Measurements from ENCODE around the gene SMIM44. TPM values are rescaled to one million over a fixed set of nuclear protein-coding genes. Genes with fewer than 3 reads are reported as not detected.

Gene SMIM44
- total and polyA plus RNA-seq, 9 of the 15 experiments (the other 6 are each of a cell fraction or from before 2014, with no cell fraction given): not detected

DNA sequence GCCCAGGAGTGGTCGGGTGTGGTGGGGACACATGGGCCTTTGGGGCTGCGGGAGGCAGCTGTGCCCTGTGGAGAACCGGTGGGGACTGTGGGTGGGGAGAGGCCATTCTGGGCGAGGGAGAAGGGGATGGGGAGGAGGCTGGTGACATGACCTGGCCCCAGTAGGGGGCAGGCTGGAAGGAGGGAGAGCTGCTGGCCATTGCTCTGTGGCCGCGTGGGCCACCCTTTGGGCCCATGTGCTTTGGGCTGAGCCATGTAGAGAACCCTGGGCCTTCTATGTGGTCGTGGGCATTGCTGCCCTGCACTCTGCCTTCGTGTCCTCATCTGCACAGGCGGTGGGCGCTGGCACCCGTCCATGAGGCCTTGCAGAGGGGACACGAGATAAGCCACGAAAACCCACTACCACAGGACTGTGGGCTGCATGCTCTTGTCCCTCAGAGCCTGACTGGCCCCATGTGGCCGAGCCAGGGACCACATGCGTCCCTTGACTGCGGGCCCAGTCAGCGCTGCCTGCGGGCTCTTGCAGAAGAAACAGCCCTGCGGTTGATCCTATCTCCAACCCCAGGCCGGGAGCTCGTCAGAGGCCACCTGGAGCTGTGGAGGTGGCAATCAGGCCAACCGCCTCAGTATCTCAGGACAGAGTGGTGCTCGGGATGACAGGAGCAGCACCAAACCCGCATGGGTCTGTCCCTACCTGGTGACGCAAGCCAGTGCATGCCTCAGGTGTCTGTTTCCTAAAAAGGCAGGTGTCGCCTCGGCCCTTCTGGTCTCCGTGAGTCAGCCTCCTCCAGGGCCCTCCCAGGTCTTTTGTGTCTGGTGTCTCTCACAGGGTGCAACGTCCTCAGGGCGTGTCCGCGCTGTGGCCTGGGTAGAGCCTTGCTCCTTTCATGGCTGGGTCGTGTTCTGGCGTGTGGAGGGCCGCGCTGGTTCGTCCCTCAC, 37.2 kb upstream of the SMIM44 start (continued):
- TF ChIP-seq BRD4 (IDR thresholded peaks at IDR 0.05): 0 out of 2 replicates have a peak, but pooled peaks have one; percentile 26
- no peak for TF ChIP-seq ZC3H11A (IDR thresholded peaks at IDR 0.05; ENCODE audit: low read depth, low read length)
- no peak for TF ChIP-seq RBM25 (IDR thresholded peaks at IDR 0.05; ENCODE audit: low read depth, low read length, severe bottlenecking)
- TF ChIP-seq, protein P1, sequence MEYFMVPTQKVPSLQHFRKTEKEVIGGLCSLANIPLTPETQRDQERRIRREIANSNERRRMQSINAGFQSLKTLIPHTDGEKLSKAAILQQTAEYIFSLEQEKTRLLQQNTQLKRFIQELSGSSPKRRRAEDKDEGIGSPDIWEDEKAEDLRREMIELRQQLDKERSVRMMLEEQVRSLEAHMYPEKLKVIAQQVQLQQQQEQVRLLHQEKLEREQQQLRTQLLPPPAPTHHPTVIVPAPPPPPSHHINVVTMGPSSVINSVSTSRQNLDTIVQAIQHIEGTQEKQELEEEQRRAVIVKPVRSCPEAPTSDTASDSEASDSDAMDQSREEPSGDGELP (CRISPR knock-in tag; IDR thresholded peaks at IDR 0.05; ENCODE audit: borderline replicate concordance): peak; percentile 97
- TF ChIP-seq, protein P2, sequence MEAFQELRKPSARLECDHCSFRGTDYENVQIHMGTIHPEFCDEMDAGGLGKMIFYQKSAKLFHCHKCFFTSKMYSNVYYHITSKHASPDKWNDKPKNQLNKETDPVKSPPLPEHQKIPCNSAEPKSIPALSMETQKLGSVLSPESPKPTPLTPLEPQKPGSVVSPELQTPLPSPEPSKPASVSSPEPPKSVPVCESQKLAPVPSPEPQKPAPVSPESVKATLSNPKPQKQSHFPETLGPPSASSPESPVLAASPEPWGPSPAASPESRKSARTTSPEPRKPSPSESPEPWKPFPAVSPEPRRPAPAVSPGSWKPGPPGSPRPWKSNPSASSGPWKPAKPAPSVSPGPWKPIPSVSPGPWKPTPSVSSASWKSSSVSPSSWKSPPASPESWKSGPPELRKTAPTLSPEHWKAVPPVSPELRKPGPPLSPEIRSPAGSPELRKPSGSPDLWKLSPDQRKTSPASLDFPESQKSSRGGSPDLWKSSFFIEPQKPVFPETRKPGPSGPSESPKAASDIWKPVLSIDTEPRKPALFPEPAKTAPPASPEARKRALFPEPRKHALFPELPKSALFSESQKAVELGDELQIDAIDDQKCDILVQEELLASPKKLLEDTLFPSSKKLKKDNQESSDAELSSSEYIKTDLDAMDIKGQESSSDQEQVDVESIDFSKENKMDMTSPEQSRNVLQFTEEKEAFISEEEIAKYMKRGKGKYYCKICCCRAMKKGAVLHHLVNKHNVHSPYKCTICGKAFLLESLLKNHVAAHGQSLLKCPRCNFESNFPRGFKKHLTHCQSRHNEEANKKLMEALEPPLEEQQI (IDR thresholded peaks at IDR 0.05): no peak
- TF ChIP-seq MED1 (CRISPR knock-in tag; IDR thresholded peaks at IDR 0.05; ENCODE audit: borderline replicate concordance): 0 out of 2 replicates have a peak, but pooled peaks have one; percentile 45
- TF ChIP-seq NUFIP1 (IDR thresholded peaks at IDR 0.05; ENCODE audit: partially characterized antibody): no peak
- TF ChIP-seq, protein P3, sequence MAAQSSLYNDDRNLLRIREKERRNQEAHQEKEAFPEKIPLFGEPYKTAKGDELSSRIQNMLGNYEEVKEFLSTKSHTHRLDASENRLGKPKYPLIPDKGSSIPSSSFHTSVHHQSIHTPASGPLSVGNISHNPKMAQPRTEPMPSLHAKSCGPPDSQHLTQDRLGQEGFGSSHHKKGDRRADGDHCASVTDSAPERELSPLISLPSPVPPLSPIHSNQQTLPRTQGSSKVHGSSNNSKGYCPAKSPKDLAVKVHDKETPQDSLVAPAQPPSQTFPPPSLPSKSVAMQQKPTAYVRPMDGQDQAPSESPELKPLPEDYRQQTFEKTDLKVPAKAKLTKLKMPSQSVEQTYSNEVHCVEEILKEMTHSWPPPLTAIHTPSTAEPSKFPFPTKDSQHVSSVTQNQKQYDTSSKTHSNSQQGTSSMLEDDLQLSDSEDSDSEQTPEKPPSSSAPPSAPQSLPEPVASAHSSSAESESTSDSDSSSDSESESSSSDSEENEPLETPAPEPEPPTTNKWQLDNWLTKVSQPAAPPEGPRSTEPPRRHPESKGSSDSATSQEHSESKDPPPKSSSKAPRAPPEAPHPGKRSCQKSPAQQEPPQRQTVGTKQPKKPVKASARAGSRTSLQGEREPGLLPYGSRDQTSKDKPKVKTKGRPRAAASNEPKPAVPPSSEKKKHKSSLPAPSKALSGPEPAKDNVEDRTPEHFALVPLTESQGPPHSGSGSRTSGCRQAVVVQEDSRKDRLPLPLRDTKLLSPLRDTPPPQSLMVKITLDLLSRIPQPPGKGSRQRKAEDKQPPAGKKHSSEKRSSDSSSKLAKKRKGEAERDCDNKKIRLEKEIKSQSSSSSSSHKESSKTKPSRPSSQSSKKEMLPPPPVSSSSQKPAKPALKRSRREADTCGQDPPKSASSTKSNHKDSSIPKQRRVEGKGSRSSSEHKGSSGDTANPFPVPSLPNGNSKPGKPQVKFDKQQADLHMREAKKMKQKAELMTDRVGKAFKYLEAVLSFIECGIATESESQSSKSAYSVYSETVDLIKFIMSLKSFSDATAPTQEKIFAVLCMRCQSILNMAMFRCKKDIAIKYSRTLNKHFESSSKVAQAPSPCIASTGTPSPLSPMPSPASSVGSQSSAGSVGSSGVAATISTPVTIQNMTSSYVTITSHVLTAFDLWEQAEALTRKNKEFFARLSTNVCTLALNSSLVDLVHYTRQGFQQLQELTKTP (IDR thresholded peaks at IDR 0.05; ENCODE audit: low read depth in 1 of 2, partially characterized antibody in 2 of 2): peak in 1 of 2 experiments; percentile 27
- no peak; the same call in 1 of the 2 replicates for TF ChIP-seq NFRKB (IDR thresholded peaks at IDR 0.05; ENCODE audit: low read depth)
- no peak for TF ChIP-seq ZNF239 (CRISPR knock-in tag; IDR thresholded peaks at IDR 0.05)
- TF ChIP-seq FOXJ2 (tag; IDR thresholded peaks at IDR 0.05): no peak
- TF ChIP-seq ZNF583 (CRISPR knock-in tag; IDR thresholded peaks at IDR 0.05): peak; percentile 79; the same call in 1 of the 2 replicates
- no peak for TF ChIP-seq POU5F1 (IDR thresholded peaks at IDR 0.05; ENCODE audit: borderline replicate concordance, low read depth, low read length, partially characterized antibody)
- peak in 1 of 2 experiments; percentile 71; a peak in 1 of 3 replicates for TF ChIP-seq CBX3 (IDR thresholded peaks at IDR 0.05; ENCODE audit: borderline replicate concordance in 1 of 2, low read length in 2 of 2)
- no peak for TF ChIP-seq RBM22 (IDR thresholded peaks at IDR 0.05; ENCODE audit: low read depth, low read length, poor library complexity, severe bottlenecking)
- TF ChIP-seq CREBBP (IDR thresholded peaks at IDR 0.05; ENCODE audit: low read depth, low read length): no peak
- TF ChIP-seq, protein P4, sequence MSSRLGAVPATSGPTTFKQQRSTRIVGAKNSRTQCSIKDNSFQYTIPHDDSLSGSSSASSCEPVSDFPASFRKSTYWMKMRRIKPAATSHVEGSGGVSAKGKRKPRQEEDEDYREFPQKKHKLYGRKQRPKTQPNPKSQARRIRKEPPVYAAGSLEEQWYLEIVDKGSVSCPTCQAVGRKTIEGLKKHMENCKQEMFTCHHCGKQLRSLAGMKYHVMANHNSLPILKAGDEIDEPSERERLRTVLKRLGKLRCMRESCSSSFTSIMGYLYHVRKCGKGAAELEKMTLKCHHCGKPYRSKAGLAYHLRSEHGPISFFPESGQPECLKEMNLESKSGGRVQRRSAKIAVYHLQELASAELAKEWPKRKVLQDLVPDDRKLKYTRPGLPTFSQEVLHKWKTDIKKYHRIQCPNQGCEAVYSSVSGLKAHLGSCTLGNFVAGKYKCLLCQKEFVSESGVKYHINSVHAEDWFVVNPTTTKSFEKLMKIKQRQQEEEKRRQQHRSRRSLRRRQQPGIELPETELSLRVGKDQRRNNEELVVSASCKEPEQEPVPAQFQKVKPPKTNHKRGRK (tag; IDR thresholded peaks at IDR 0.05): no peak

Data from K562 (cell line).